Measurements from ENCODE around the gene LRRC75A. TPM values are rescaled to one million over a fixed set of nuclear protein-coding genes. Genes with fewer than 3 reads are reported as not detected.
"Not testable (repeated sequence)": the region's sequence is repeated elsewhere in the genome, so short reads cannot be mapped to it uniquely, and the experiment has no call there.

Gene LRRC75A
- total RNA-seq = 2.5 TPM
- long read RNA-seq, partial matches to known transcripts = 0 of 17 reads
- long read RNA-seq, other reads (novel, unspliced or antisense) = 16 of 17 reads

- Histone ChIP-seq H3K4me1 (peaks cover 13% of the 10 kb centered on the region), H3K36me3 (no peaks in the 10 kb centered on the region), H3K27ac (no peak within 1 kb of the TSS), H3K4me3 (peak within 1 kb of the TSS; percentile 58), H3K27me3 (no peaks in the 10 kb centered on the region), H3K9me3 (no peaks in the 10 kb centered on the region)
- intact Hi-C loops (cut with DNase I) = no loop called here
- peak; percentile 80 for DNase-seq
- peak; percentile 90 for ATAC-seq
- no peak for TF ChIP-seq CTCF (IDR thresholded peaks at IDR 0.05)
These were observed at the start of gene LRRC75A for GRCh38 chr17:16491703-16492612. LRRC75A (minus strand) TSS chr17:16492193; CDS start chr17:16491990, 203 bp downstream.

- Histone ChIP-seq H3K9me3 (no peaks in the 10 kb centered on the region), H3K27me3 (no peaks in the 10 kb centered on the region), H3K4me3 (no peak overlapping the region), H3K4me1 (no peaks in the 10 kb centered on the region), H3K27ac (no peak overlapping the region), H3K36me3 (no peaks in the 10 kb centered on the region)
- no peak for TF ChIP-seq CTCF (IDR thresholded peaks at IDR 0.05)
- intact Hi-C loops (cut with DNase I) = no loop called here
- DNase-seq = no peak
- ATAC-seq = no peak
These were observed 45.1 kb upstream of the LRRC75A start for GRCh38 chr17:16537130-16537458.

- no peaks in the 10 kb centered on the region for H3K27me3 ChIP-seq
- TF ChIP-seq CTCF (IDR thresholded peaks at IDR 0.05) = no peak
- H3K4me3 ChIP-seq = no peak overlapping the region
- no peaks in the 10 kb centered on the region for H3K36me3 ChIP-seq
- intact Hi-C loops (cut with DNase I) = no loop called here
- H3K4me1 ChIP-seq = no peaks in the 10 kb centered on the region
- no peak overlapping the region for H3K27ac ChIP-seq
- H3K9me3 ChIP-seq = no peaks in the 10 kb centered on the region
- no peak for ATAC-seq
- DNase-seq = no peak
These were observed 42.2 kb upstream of the LRRC75A start for GRCh38 chr17:16534236-16534635.

GRCh38 chr17:16529906-16530305, 37.9 kb upstream of the LRRC75A start:
- H3K36me3 ChIP-seq = no peaks in the 10 kb centered on the region
- H3K27me3 ChIP-seq = peaks cover 7% of the 10 kb centered on the region
- DNase-seq = no peak
- no peaks in the 10 kb centered on the region for H3K4me1 ChIP-seq
- no peak overlapping the region for H3K27ac ChIP-seq
- no peaks in the 10 kb centered on the region for H3K9me3 ChIP-seq
- H3K4me3 ChIP-seq = no peak overlapping the region
- ATAC-seq = no peak
- intact Hi-C loops (cut with DNase I) = no loop called here
- no peak for TF ChIP-seq CTCF (IDR thresholded peaks at IDR 0.05)

- ATAC-seq (no peak), DNase-seq (no peak)
- Histone ChIP-seq H3K4me3 (no peak overlapping the region), H3K4me1 (no peaks in the 10 kb centered on the region), H3K36me3 (no peaks in the 10 kb centered on the region), H3K27me3 (peaks cover 7% of the 10 kb centered on the region), H3K9me3 (no peaks in the 10 kb centered on the region), H3K27ac (no peak overlapping the region)
- intact Hi-C loops (cut with DNase I) = no loop called here
- no peak for TF ChIP-seq CTCF (IDR thresholded peaks at IDR 0.05)
These were observed 35.3 kb upstream of the LRRC75A start for GRCh38 chr17:16527298-16527697.

GRCh38 chr17:16525556-16525955, 33.6 kb upstream of the LRRC75A start:
- H3K4me3 ChIP-seq; H3K36me3 ChIP-seq; intact Hi-C loops (cut with DNase I); ATAC-seq; DNase-seq; H3K4me1 ChIP-seq; H3K9me3 ChIP-seq; H3K27ac ChIP-seq; H3K27me3 ChIP-seq: not testable (repeated sequence)

Measured in upper lobe of right lung (tissue), 1 donor.